Measurements from ENCODE around the gene GDAP2.

DNA sequence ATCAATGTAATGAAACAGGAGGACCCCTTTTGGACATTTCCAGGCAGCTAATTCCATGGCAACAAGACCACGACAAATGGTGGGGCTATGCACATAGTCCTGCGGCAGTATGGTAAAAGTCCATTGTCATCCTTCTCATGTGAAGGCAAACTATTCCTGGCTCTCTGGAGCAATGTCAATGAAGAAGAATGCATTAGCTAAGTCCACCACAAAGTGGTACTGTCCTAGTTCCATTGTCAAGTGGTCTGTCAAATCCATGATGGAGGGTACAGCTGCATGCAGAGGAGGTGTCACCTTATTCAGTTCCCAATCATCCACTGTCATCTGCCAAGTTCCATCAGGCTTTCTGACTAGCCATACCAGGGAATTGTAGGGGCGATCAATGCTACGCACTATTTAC is 110.1 kb downstream of the GDAP2 start:
- TF ChIP-seq EZH2 (IDR thresholded peaks at IDR 0.05; ENCODE audit: borderline replicate concordance, low read depth, low read length, poor library complexity, severe bottlenecking) (no peak), CTCF (conservative IDR thresholded peaks at IDR 0.05; ENCODE audit: low read depth, low read length) (no peak)
